HepG2 (cell line): ENCODE measurements around the gene ABI2. TPM values are rescaled to one million over a fixed set of nuclear protein-coding genes. Genes with fewer than 3 reads are reported as not detected.

Experiments used
- polyA plus RNA-seq, 8 experiments: library from polyadenylated mRNA; depleted of rRNA in 3 of 8; stranded (reverse) in 7 of 8; unstranded in 1 of 8; fragments of >200 nt; fragmentation: Illumina TruSeq in 4 of 8; extraction: Trizol in 4 of 8; gene quantifications; 2 replicates each; pipeline versions ENCODE4 v1.2.1 to v1.2.3, GENCODE V29; 2011 to 2016; ENCODE audit warnings: low read depth in 4 of 8, missing spikeins in 1 of 8, mixed read lengths in 1 of 8; ENCODE audit not compliant: insufficient read depth in 1 of 8
- total RNA-seq, 5 experiments: library from RNA; depleted of rRNA; stranded (reverse); fragments of >200 nt; fragmentation: Illumina TruSeq; extraction: Trizol; gene quantifications; 2 replicates each; pipeline ENCODE4 v1.2.3, GENCODE V29; 2016; ENCODE audit warnings: low read depth in 1 of 5

The ABI2 gene
- total and polyA plus RNA-seq, 2 of the 13 experiments (the other 11 are each of a cell fraction or from before 2014, with no cell fraction given): 28.4 to 32.4 TPM

Other genes starting within 250 kb of the ABI2 start
- 32.8 and 35.3 TPM in 2 replicates for gene CYP20A1, start 89.4 kb upstream of the ABI2 start, total RNA-seq (2016; rRNA removed; fragmentation: Illumina TruSeq; extraction: Trizol)
- 7.6 and 9.6 TPM in 2 replicates for gene CYP20A1, start 89.4 kb upstream of the ABI2 start, polyA plus RNA-seq (2011; rRNA removed)
- 6.7 and 17.9 TPM in 2 replicates for gene RAPH1, start 206.9 kb downstream of the ABI2 start, total RNA-seq (2016; rRNA removed; fragmentation: Illumina TruSeq; extraction: Trizol)
- 5.3 TPM in 2 replicates for gene RAPH1, start 206.9 kb downstream of the ABI2 start, polyA plus RNA-seq (2011; rRNA removed)